Endothelial cell of umbilical vein (primary cell): ENCODE results near the gene NRG3. TPM values are rescaled to one million over a fixed set of nuclear protein-coding genes. Genes with fewer than 3 reads are reported as not detected.

Source experiments
- BruUV-seq: library from RNA; stranded (reverse); fragments of 400-500 nt; replicated peaks from 2 replicates; lab custom pipeline; 2021; lab: Mats Ljungman, UMichigan
- CTCF ChIA-PET: fragments of 300-600, 350-600 bp; sonication (Branson Sonifier 250); formaldehyde crosslinking; loops from one replicate; lab custom pipeline; 2021; ENCODE audit warnings: antibody characterized with exemption, inconsistent platforms; lab: Charles Lee
- POLR2A ChIA-PET: fragments of 300-600, 350-600 bp; sonication (Branson Sonifier 250); formaldehyde crosslinking; loops from one replicate; lab custom pipeline; 2021; ENCODE audit warnings: antibody characterized with exemption, inconsistent platforms; lab: Charles Lee
- DNase-seq: peaks from one replicate; pipeline ENCODE4 v3.0.0-alpha.2; 2011; ENCODE audit warnings: low read depth, low spot score
- FAIRE-seq: peaks from 2 replicates; lab custom pipeline; 2011; peaks lifted over from hg19 to GRCh38; lab: Jason Lieb, UNC
- H2AFZ ChIP-seq: 2 replicates; pipeline ENCODE4 v1.6.0; 2012; ENCODE audit warnings: low read depth, low read length, control low read depth, inconsistent platforms
- H3K27ac ChIP-seq: 2 replicates; pipeline ENCODE4 v1.5.1; 2011; ENCODE audit warnings: low read depth, mild to moderate bottlenecking, control low read depth, low read length, moderate library complexity; ENCODE audit not compliant: insufficient read depth
- H3K27me3 ChIP-seq, 2 experiments: 2 replicates each; pipeline versions ENCODE4 v1.6.0 to v1.6.1; 2011; ENCODE audit warnings: low read length in 2 of 2, mixed read lengths in 1 of 2; ENCODE audit not compliant: control insufficient read depth in 2 of 2, insufficient read depth in 2 of 2
- H3K36me3 ChIP-seq, 2 experiments: 2 replicates in 1 of 2; 3 replicates in 1 of 2; pipeline ENCODE4 v1.5.1; 2011; ENCODE audit warnings: low read length in 2 of 2, mild to moderate bottlenecking in 1 of 2, moderate library complexity in 1 of 2; ENCODE audit not compliant: control insufficient read depth in 2 of 2, insufficient read depth in 2 of 2; ENCODE audit errors: extremely low read depth in 1 of 2
- H3K4me1 ChIP-seq: 3 replicates; pipeline ENCODE4 v1.5.1; 2011; ENCODE audit warnings: mild to moderate bottlenecking, low read length; ENCODE audit not compliant: control insufficient read depth, insufficient read depth; ENCODE audit errors: extremely low read depth
- H3K4me2 ChIP-seq: 2 replicates; pipeline ENCODE4 v1.6.1; 2011; ENCODE audit warnings: low read length, control low read depth, mixed read lengths; ENCODE audit not compliant: insufficient read depth
- H3K4me3 ChIP-seq, 3 experiments: fragments of 200-600 bp in 1 of 3; sonication (generic), shearing (Covaris generic) in 1 of 3; replicated peaks in 1 of 3; 2 replicates each; pipeline ENCODE4 v1.5.1; 2011 to 2016; ENCODE audit warnings: control low read depth in 3 of 3, low read length in 3 of 3, mild to moderate bottlenecking in 2 of 3, inconsistent platforms in 1 of 3, low read depth in 1 of 3, moderate library complexity in 1 of 3; ENCODE audit not compliant: insufficient read depth in 1 of 3
- H3K79me2 ChIP-seq: 2 replicates; pipeline ENCODE4 v1.6.0; 2012; ENCODE audit warnings: low read length, inconsistent platforms; ENCODE audit not compliant: control insufficient read depth, insufficient read depth
- H3K9ac ChIP-seq: replicated peaks from 2 replicates; pipeline ENCODE3; 2011; ENCODE audit warnings: low read length, control low read depth; ENCODE audit not compliant: insufficient read depth; ENCODE audit errors: extremely low read depth
- H3K9me1 ChIP-seq: replicated peaks from 3 replicates; pipeline ENCODE4 v1.6.0; 2011; ENCODE audit warnings: mild to moderate bottlenecking, low read length; ENCODE audit not compliant: control insufficient read depth, insufficient read depth; ENCODE audit errors: extremely low read depth
- H3K9me3 ChIP-seq: replicated peaks from 2 replicates; pipeline ENCODE4 v1.5.1; 2012; ENCODE audit warnings: low read length, inconsistent platforms; ENCODE audit not compliant: control insufficient read depth, insufficient read depth
- H4K20me1 ChIP-seq: replicated peaks from 2 replicates; pipeline ENCODE3; 2011; ENCODE audit warnings: mild to moderate bottlenecking, low read length; ENCODE audit not compliant: control insufficient read depth, insufficient read depth; ENCODE audit errors: extremely low read depth
- EZH2 ChIP-seq: IDR thresholded peaks from 2 replicates; pipeline ENCODE4 v1.6.1; 2012; ENCODE audit warnings: borderline replicate concordance, low read depth, mild to moderate bottlenecking, moderate library complexity, low read length, inconsistent platforms; ENCODE audit not compliant: severe bottlenecking
- FOS ChIP-seq: IDR thresholded peaks from 2 replicates; pipeline ENCODE4 v1.6.1; 2011; ENCODE audit warnings: mild to moderate bottlenecking, low read length, moderate library complexity, borderline replicate concordance; ENCODE audit not compliant: insufficient read depth
- GATA2 ChIP-seq: IDR thresholded peaks from 2 replicates; pipeline ENCODE4 v1.7.0; 2011; ENCODE audit warnings: low read depth, mild to moderate bottlenecking, moderate library complexity, mixed read lengths, low read length; ENCODE audit not compliant: insufficient read length, insufficient read depth
- JUN ChIP-seq: IDR thresholded peaks from 2 replicates; pipeline ENCODE4 v1.6.1; 2011; ENCODE audit warnings: borderline replicate concordance, low read depth; ENCODE audit not compliant: insufficient read length, insufficient read depth
- MAX ChIP-seq: IDR thresholded peaks from 2 replicates; pipeline ENCODE4 v1.6.1; 2011; ENCODE audit not compliant: insufficient read depth, insufficient read length
- MYC ChIP-seq: IDR thresholded peaks from one replicate; pipeline ENCODE4 v1.6.1; 2011; ENCODE audit warnings: mild to moderate bottlenecking, low read depth, low read length
- POLR2A ChIP-seq: IDR thresholded peaks from 2 replicates; pipeline ENCODE4 v1.6.1; 2012; ENCODE audit warnings: low read depth, mild to moderate bottlenecking, control low read depth, low read length
- POLR2AphosphoS5 ChIP-seq: IDR thresholded peaks from 2 replicates; pipeline ENCODE4 v1.6.1; 2012; ENCODE audit warnings: low read depth, mild to moderate bottlenecking, control low read depth, low read length, moderate library complexity; ENCODE audit not compliant: insufficient read depth
- dilution Hi-C: fragments of 300-500 bp; cut with MboI; formaldehyde crosslinking; loops from one replicate; pipeline ENCODE4 v1.15.0; 2019; ENCODE audit warnings: low sequenced_read_pairs; ENCODE audit not compliant: extremely low pct_ligation_motif_present
- intact Hi-C: fragments of 100-400 bp; cut with micrococcal nuclease; formaldehyde crosslinking; loops from one replicate; pipeline ENCODE4 v1.10.0; 2022
- polyA plus RNA-seq, 4 experiments: library from polyadenylated mRNA; depleted of rRNA in 3 of 4; stranded (reverse) in 3 of 4; unstranded in 1 of 4; fragments of >200 nt; gene quantifications; 2 replicates each; pipeline versions ENCODE4 v1.2.1 to v1.2.3, GENCODE V29; 2011 to 2012; ENCODE audit warnings: missing spikeins in 1 of 4
- total RNA-seq: library from RNA; stranded (reverse); gene quantifications from 2 replicates; pipeline ENCODE4 v1.2.3, GENCODE V29; 2021
- TF ChIP-seq, protein P1 (sequence below), 2 donors: IDR thresholded peaks; 1 replicate in 1 of 2; 2 replicates in 1 of 2; pipeline ENCODE4 v1.5.1; 2011; ENCODE audit warnings: low read length in 2 of 2, mild to moderate bottlenecking in 2 of 2, moderate library complexity in 2 of 2, control low read depth in 1 of 2, inconsistent platforms in 1 of 2, low read depth in 1 of 2; ENCODE audit not compliant: insufficient read depth in 1 of 2; ENCODE audit errors: extremely low read depth in 1 of 2

The NRG3 gene
- total and polyA plus RNA-seq, 2 donors (not counting 3 experiments of a cell fraction or from before 2014, with no cell fraction given) = 1.9 to 3.9 TPM

DNA sequence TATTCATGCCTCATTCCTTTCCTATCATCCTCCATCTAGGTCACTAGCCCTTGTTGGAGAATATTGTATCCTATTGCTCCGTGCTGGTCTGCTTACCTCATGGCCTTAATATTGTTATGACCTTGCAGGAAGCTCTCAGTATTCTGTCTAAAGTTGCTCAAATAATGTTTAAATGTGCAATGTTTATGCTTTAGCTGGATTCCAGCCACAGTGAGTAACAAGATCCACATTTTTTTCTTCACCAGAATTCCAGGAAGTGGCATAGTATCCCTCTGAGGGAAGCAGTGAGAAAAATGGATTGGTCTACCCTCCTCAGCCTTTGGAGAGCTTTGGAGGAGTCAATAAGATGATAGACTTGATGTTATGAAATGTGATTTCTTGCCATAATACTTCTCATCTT lies 402.6 kb downstream of the NRG3 start:
- ChIA-PET POLR2A (no interaction called here), CTCF (no interaction called here)
- FAIRE-seq (no peak), DNase-seq (peak; percentile 4)
- no peak overlapping the region for H3K4me2 ChIP-seq
- no TSS peak for BruUV-seq
- H2AFZ ChIP-seq = no peak overlapping the region
- H3K4me1 ChIP-seq = no peaks in the 10 kb centered on the region
- no peaks in the 10 kb centered on the region for H3K79me2 ChIP-seq
- no peaks in the 10 kb centered on the region for H3K9me3 ChIP-seq
- H4K20me1 ChIP-seq = no peaks in the 10 kb centered on the region
- no peak overlapping the region for H3K4me3 ChIP-seq
- intact Hi-C loops (no loop called here), dilution Hi-C loops (no loop called here)
- H3K9ac ChIP-seq = no peak overlapping the region
- H3K27me3 ChIP-seq = no peaks in the 10 kb centered on the region
- no peaks in the 10 kb centered on the region for H3K9me1 ChIP-seq
- no peak for TF ChIP-seq GATA2
- TF ChIP-seq MYC = no peak
- TF ChIP-seq, protein P1, sequence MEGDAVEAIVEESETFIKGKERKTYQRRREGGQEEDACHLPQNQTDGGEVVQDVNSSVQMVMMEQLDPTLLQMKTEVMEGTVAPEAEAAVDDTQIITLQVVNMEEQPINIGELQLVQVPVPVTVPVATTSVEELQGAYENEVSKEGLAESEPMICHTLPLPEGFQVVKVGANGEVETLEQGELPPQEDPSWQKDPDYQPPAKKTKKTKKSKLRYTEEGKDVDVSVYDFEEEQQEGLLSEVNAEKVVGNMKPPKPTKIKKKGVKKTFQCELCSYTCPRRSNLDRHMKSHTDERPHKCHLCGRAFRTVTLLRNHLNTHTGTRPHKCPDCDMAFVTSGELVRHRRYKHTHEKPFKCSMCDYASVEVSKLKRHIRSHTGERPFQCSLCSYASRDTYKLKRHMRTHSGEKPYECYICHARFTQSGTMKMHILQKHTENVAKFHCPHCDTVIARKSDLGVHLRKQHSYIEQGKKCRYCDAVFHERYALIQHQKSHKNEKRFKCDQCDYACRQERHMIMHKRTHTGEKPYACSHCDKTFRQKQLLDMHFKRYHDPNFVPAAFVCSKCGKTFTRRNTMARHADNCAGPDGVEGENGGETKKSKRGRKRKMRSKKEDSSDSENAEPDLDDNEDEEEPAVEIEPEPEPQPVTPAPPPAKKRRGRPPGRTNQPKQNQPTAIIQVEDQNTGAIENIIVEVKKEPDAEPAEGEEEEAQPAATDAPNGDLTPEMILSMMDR (IDR thresholded peaks at IDR 0.05; ENCODE audit: extremely low read depth in 1 of 2, insufficient read depth in 1 of 2, low read depth in 1 of 2, low read length in 2 of 2) = no peak
- TF ChIP-seq MAX = no peak
- no peak for TF ChIP-seq EZH2
- TF ChIP-seq POLR2A = no peak
- TF ChIP-seq JUN = no peak
- no peak for TF ChIP-seq POLR2AphosphoS5
- no peak for TF ChIP-seq FOS
- no peak overlapping the region for H3K27ac ChIP-seq
- no peaks in the 10 kb centered on the region for H3K36me3 ChIP-seq
